GM10248 (cell line): ENCODE measurements around the gene KRT34.

Experiments used
- CTCF ChIA-PET: fragments of 300-600 bp; sonication (Branson Sonifier 250); formaldehyde crosslinking; extraction: SDS; loops from one replicate; lab custom pipeline; 2021; ENCODE audit warnings: antibody characterized with exemption; lab: Yijun Ruan, JAX
- POLR2A ChIA-PET: fragments of 350-650 bp; sonication (Branson Sonifier 250); formaldehyde crosslinking; extraction: SDS; loops from one replicate; lab custom pipeline; 2020; ENCODE audit warnings: antibody characterized with exemption; lab: Yijun Ruan, JAX
- DNase-seq: peaks from one replicate; pipeline ENCODE4 v3.0.0; 2012; ENCODE audit errors: extremely low spot score
- CTCF ChIP-seq: IDR thresholded peaks from 2 replicates; pipeline ENCODE4 v1.5.1; 2012; ENCODE audit warnings: mild to moderate bottlenecking, low read depth; ENCODE audit errors: extremely low read depth, missing control alignments, control extremely low read depth

The KRT34 gene

GRCh38 chr17:41415833-41416335, 33.8 kb upstream of the KRT34 start:
- no peak for TF ChIP-seq CTCF
- ChIA-PET CTCF (no interaction called here), POLR2A (no interaction called here)
- no peak for DNase-seq

- TF ChIP-seq CTCF, result no peak
- no peak for DNase-seq
- ChIA-PET POLR2A (no interaction called here), CTCF (no interaction called here)
Measured at GRCh38 chr17:41415411-41415810, 33.3 kb upstream of the KRT34 start.

GRCh38 chr17:41413982-41414381, 31.9 kb upstream of the KRT34 start:
- POLR2A ChIA-PET, result no interaction called here
- TF ChIP-seq CTCF, result no peak
- DNase-seq, result no peak
- CTCF ChIA-PET, result no interaction called here

- no peak for DNase-seq
- no peak for TF ChIP-seq CTCF
- ChIA-PET CTCF (no interaction called here), POLR2A (no interaction called here)
Measured at GRCh38 chr17:41413353-41413957, 31.3 kb upstream of the KRT34 start.

- DNase-seq, result no peak
- TF ChIP-seq CTCF, result no peak
- CTCF ChIA-PET, result no interaction called here
- POLR2A ChIA-PET, result no interaction called here
Measured at GRCh38 chr17:41411072-41411840, 29.1 kb upstream of the KRT34 start.

- DNase-seq, result no peak
- ChIA-PET CTCF (interaction anchor here (2.6 kb wide), 1 partner anchor 10 kb away, joined by 13 read pairs; no protein-coding TSS in a partner anchor), POLR2A (no interaction called here)
- TF ChIP-seq CTCF, result no peak
Measured at GRCh38 chr17:41407226-41407625, 25.1 kb upstream of the KRT34 start.
